Measurements from ENCODE around the gene ZDHHC4.

GRCh38 chr7:6631605-6632004, 54.4 kb downstream of the ZDHHC4 start:
- no peak for TF ChIP-seq TCF12 (IDR thresholded peaks at IDR 0.05; ENCODE audit: low read depth, low read length)
- no peak for TF ChIP-seq RAD21 (IDR thresholded peaks at IDR 0.05; ENCODE audit: insufficient read depth, low read depth, low read length)
- TF ChIP-seq IKZF2 (IDR thresholded peaks at IDR 0.05): no peak
- no peak for TF ChIP-seq CTCF (IDR thresholded peaks at IDR 0.05 in 2 of 3, conservative IDR thresholded peaks at IDR 0.05 in 1 of 3; ENCODE audit: control insufficient read depth in 2 of 3, extremely low read depth in 1 of 3, insufficient read depth in 1 of 3, low read depth in 3 of 3, low read length in 3 of 3)
- TF ChIP-seq ELK1 (IDR thresholded peaks at IDR 0.05; ENCODE audit: low read depth, low read length): no peak
- no peak for TF ChIP-seq KDM1A (IDR thresholded peaks at IDR 0.05; ENCODE audit: borderline replicate concordance)
- no peak for TF ChIP-seq MTA3 (IDR thresholded peaks at IDR 0.05; ENCODE audit: borderline replicate concordance, low read length)
- TF ChIP-seq SP1 (IDR thresholded peaks at IDR 0.05; ENCODE audit: low read depth, low read length): no peak
- TF ChIP-seq ESRRA (IDR thresholded peaks at IDR 0.05; ENCODE audit: low read length): no peak
